ENCODE results near the gene ABCA9. TPM values are rescaled to one million over a fixed set of nuclear protein-coding genes. Genes with fewer than 3 reads are reported as not detected.

Gene ABCA9
- total and polyA plus RNA-seq, 2 donors from 2014 or later, result 0.45 to 2.0 TPM

- no peak overlapping the region for H3K4me3 ChIP-seq (ENCODE audit: low read length in 3 of 3)
- no peaks in the 10 kb centered on the region for H3K27me3 ChIP-seq (ENCODE audit: control insufficient read depth, insufficient read depth, low read length)
- no peaks in the 10 kb centered on the region for H3K36me3 ChIP-seq (ENCODE audit: control insufficient read depth in 2 of 3, insufficient read depth in 3 of 3, low read length in 3 of 3)
- H3K27ac ChIP-seq (ENCODE audit: low read depth in 2 of 2, low read length in 2 of 2), result no peak overlapping the region
- H3K4me1 ChIP-seq (ENCODE audit: control insufficient read depth in 2 of 3, insufficient read depth in 2 of 3, low read depth in 1 of 3, low read length in 3 of 3), result no peaks in the 10 kb centered on the region
- intact Hi-C loops (cut with DNase I), result no loop called here
- no peak for FAIRE-seq
- no peak for TF ChIP-seq CTCF (IDR thresholded peaks at IDR 0.05; ENCODE audit: borderline replicate concordance, extremely low read depth, insufficient read depth)
- no peak overlapping the region for H3K9ac ChIP-seq (ENCODE audit: low read length in 3 of 3)
- no peaks in the 10 kb centered on the region for H3K9me3 ChIP-seq (ENCODE audit: control insufficient read depth in 2 of 3, insufficient read depth in 1 of 3, low read length in 3 of 3)
- no peak for DNase-seq
These were observed 67.6 kb downstream of the ABCA9 start for GRCh38 chr17:68993112-68993511.

- no peaks in the 10 kb centered on the region for H3K9me3 ChIP-seq (ENCODE audit: control insufficient read depth in 2 of 3, insufficient read depth in 1 of 3, low read length in 3 of 3)
- no peak for TF ChIP-seq CTCF (IDR thresholded peaks at IDR 0.05; ENCODE audit: borderline replicate concordance, extremely low read depth, insufficient read depth)
- no peak overlapping the region for H3K4me3 ChIP-seq (ENCODE audit: low read length in 3 of 3)
- H3K36me3 ChIP-seq (ENCODE audit: control insufficient read depth in 2 of 3, insufficient read depth in 3 of 3, low read length in 3 of 3), result no peaks in the 10 kb centered on the region
- no peak overlapping the region for H3K27ac ChIP-seq (ENCODE audit: low read depth in 2 of 2, low read length in 2 of 2)
- FAIRE-seq (no peak), DNase-seq (no peak)
- H3K27me3 ChIP-seq (ENCODE audit: control insufficient read depth, insufficient read depth, low read length), result no peaks in the 10 kb centered on the region
- intact Hi-C loops (cut with DNase I), result no loop called here
- H3K9ac ChIP-seq (ENCODE audit: low read length in 3 of 3), result no peak overlapping the region
- H3K4me1 ChIP-seq (ENCODE audit: control insufficient read depth in 2 of 3, insufficient read depth in 2 of 3, low read depth in 1 of 3, low read length in 3 of 3), result no peaks in the 10 kb centered on the region
These were observed 72.8 kb downstream of the ABCA9 start for GRCh38 chr17:68987966-68988365.

- no peak overlapping the region for H3K27ac ChIP-seq (ENCODE audit: low read depth in 2 of 2, low read length in 2 of 2)
- FAIRE-seq, result no peak
These were observed 79.4 kb downstream of the ABCA9 start for GRCh38 chr17:68981288-68981687.

More at GRCh38 chr17:68981288-68981687, 79.4 kb downstream of the ABCA9 start:
- H3K36me3 ChIP-seq (ENCODE audit: control insufficient read depth in 2 of 3, insufficient read depth in 3 of 3, low read length in 3 of 3), result peaks cover 0 to 3% (median 0%) of the 10 kb centered on the region in 3 donors
- DNase-seq, result peak in 4 of 5 donors; percentile 37 to 84 (median 50)
- H3K4me3 ChIP-seq (ENCODE audit: low read length in 3 of 3), result peak overlapping the region in 1 of 3 donors; percentile 18
- H3K4me1 ChIP-seq (ENCODE audit: control insufficient read depth in 2 of 3, insufficient read depth in 2 of 3, low read depth in 1 of 3, low read length in 3 of 3), result no peaks in the 10 kb centered on the region
- H3K9me3 ChIP-seq (ENCODE audit: control insufficient read depth in 2 of 3, insufficient read depth in 1 of 3, low read length in 3 of 3), result no peaks in the 10 kb centered on the region
- no peak overlapping the region for H3K9ac ChIP-seq (ENCODE audit: low read length in 3 of 3)
- intact Hi-C loops (cut with DNase I), result no loop called here
- no peak for TF ChIP-seq CTCF (IDR thresholded peaks at IDR 0.05; ENCODE audit: borderline replicate concordance, extremely low read depth, insufficient read depth)
- H3K27me3 ChIP-seq (ENCODE audit: control insufficient read depth, insufficient read depth, low read length), result no peaks in the 10 kb centered on the region
